Endothelial cell of umbilical vein (primary cell): Measurements from ENCODE around the gene OR2A5. TPM values are rescaled to one million over a fixed set of nuclear protein-coding genes. Genes with fewer than 3 reads are reported as not detected.

Experiments used
- BruUV-seq: library from RNA; stranded (reverse); fragments of 400-500 nt; replicated peaks from 2 replicates; lab custom pipeline; 2021; lab: Mats Ljungman, UMichigan
- CTCF ChIA-PET: fragments of 300-600, 350-600 bp; sonication (Branson Sonifier 250); formaldehyde crosslinking; loops from one replicate; lab custom pipeline; 2021; ENCODE audit warnings: antibody characterized with exemption, inconsistent platforms; lab: Charles Lee
- POLR2A ChIA-PET: fragments of 300-600, 350-600 bp; sonication (Branson Sonifier 250); formaldehyde crosslinking; loops from one replicate; lab custom pipeline; 2021; ENCODE audit warnings: antibody characterized with exemption, inconsistent platforms; lab: Charles Lee
- DNase-seq: peaks from one replicate; pipeline ENCODE4 v3.0.0-alpha.2; 2011; ENCODE audit warnings: low read depth, low spot score
- FAIRE-seq: peaks from 2 replicates; lab custom pipeline; 2011; peaks lifted over from hg19 to GRCh38; lab: Jason Lieb, UNC
- H2AFZ ChIP-seq: 2 replicates; pipeline ENCODE4 v1.6.0; 2012; ENCODE audit warnings: low read depth, low read length, control low read depth, inconsistent platforms
- H3K27ac ChIP-seq: 2 replicates; pipeline ENCODE4 v1.5.1; 2011; ENCODE audit warnings: low read depth, mild to moderate bottlenecking, control low read depth, low read length, moderate library complexity; ENCODE audit not compliant: insufficient read depth
- H3K27me3 ChIP-seq, 2 experiments: 2 replicates each; pipeline versions ENCODE4 v1.6.0 to v1.6.1; 2011; ENCODE audit warnings: low read length in 2 of 2, mixed read lengths in 1 of 2; ENCODE audit not compliant: control insufficient read depth in 2 of 2, insufficient read depth in 2 of 2
- H3K36me3 ChIP-seq, 2 experiments: 2 replicates in 1 of 2; 3 replicates in 1 of 2; pipeline ENCODE4 v1.5.1; 2011; ENCODE audit warnings: low read length in 2 of 2, mild to moderate bottlenecking in 1 of 2, moderate library complexity in 1 of 2; ENCODE audit not compliant: control insufficient read depth in 2 of 2, insufficient read depth in 2 of 2; ENCODE audit errors: extremely low read depth in 1 of 2
- H3K4me1 ChIP-seq: 3 replicates; pipeline ENCODE4 v1.5.1; 2011; ENCODE audit warnings: mild to moderate bottlenecking, low read length; ENCODE audit not compliant: control insufficient read depth, insufficient read depth; ENCODE audit errors: extremely low read depth
- H3K4me2 ChIP-seq: 2 replicates; pipeline ENCODE4 v1.6.1; 2011; ENCODE audit warnings: low read length, control low read depth, mixed read lengths; ENCODE audit not compliant: insufficient read depth
- H3K4me3 ChIP-seq, 3 experiments: fragments of 200-600 bp in 1 of 3; sonication (generic), shearing (Covaris generic) in 1 of 3; replicated peaks in 1 of 3; 2 replicates each; pipeline ENCODE4 v1.5.1; 2011 to 2016; ENCODE audit warnings: control low read depth in 3 of 3, low read length in 3 of 3, mild to moderate bottlenecking in 2 of 3, inconsistent platforms in 1 of 3, low read depth in 1 of 3, moderate library complexity in 1 of 3; ENCODE audit not compliant: insufficient read depth in 1 of 3
- H3K79me2 ChIP-seq: 2 replicates; pipeline ENCODE4 v1.6.0; 2012; ENCODE audit warnings: low read length, inconsistent platforms; ENCODE audit not compliant: control insufficient read depth, insufficient read depth
- H3K9ac ChIP-seq: replicated peaks from 2 replicates; pipeline ENCODE3; 2011; ENCODE audit warnings: low read length, control low read depth; ENCODE audit not compliant: insufficient read depth; ENCODE audit errors: extremely low read depth
- H3K9me1 ChIP-seq: replicated peaks from 3 replicates; pipeline ENCODE4 v1.6.0; 2011; ENCODE audit warnings: mild to moderate bottlenecking, low read length; ENCODE audit not compliant: control insufficient read depth, insufficient read depth; ENCODE audit errors: extremely low read depth
- H3K9me3 ChIP-seq: replicated peaks from 2 replicates; pipeline ENCODE4 v1.5.1; 2012; ENCODE audit warnings: low read length, inconsistent platforms; ENCODE audit not compliant: control insufficient read depth, insufficient read depth
- H4K20me1 ChIP-seq: replicated peaks from 2 replicates; pipeline ENCODE3; 2011; ENCODE audit warnings: mild to moderate bottlenecking, low read length; ENCODE audit not compliant: control insufficient read depth, insufficient read depth; ENCODE audit errors: extremely low read depth
- EZH2 ChIP-seq: IDR thresholded peaks from 2 replicates; pipeline ENCODE4 v1.6.1; 2012; ENCODE audit warnings: borderline replicate concordance, low read depth, mild to moderate bottlenecking, moderate library complexity, low read length, inconsistent platforms; ENCODE audit not compliant: severe bottlenecking
- FOS ChIP-seq: IDR thresholded peaks from 2 replicates; pipeline ENCODE4 v1.6.1; 2011; ENCODE audit warnings: mild to moderate bottlenecking, low read length, moderate library complexity, borderline replicate concordance; ENCODE audit not compliant: insufficient read depth
- GATA2 ChIP-seq: IDR thresholded peaks from 2 replicates; pipeline ENCODE4 v1.7.0; 2011; ENCODE audit warnings: low read depth, mild to moderate bottlenecking, moderate library complexity, mixed read lengths, low read length; ENCODE audit not compliant: insufficient read length, insufficient read depth
- JUN ChIP-seq: IDR thresholded peaks from 2 replicates; pipeline ENCODE4 v1.6.1; 2011; ENCODE audit warnings: borderline replicate concordance, low read depth; ENCODE audit not compliant: insufficient read length, insufficient read depth
- MAX ChIP-seq: IDR thresholded peaks from 2 replicates; pipeline ENCODE4 v1.6.1; 2011; ENCODE audit not compliant: insufficient read depth, insufficient read length
- MYC ChIP-seq: IDR thresholded peaks from one replicate; pipeline ENCODE4 v1.6.1; 2011; ENCODE audit warnings: mild to moderate bottlenecking, low read depth, low read length
- POLR2A ChIP-seq: IDR thresholded peaks from 2 replicates; pipeline ENCODE4 v1.6.1; 2012; ENCODE audit warnings: low read depth, mild to moderate bottlenecking, control low read depth, low read length
- POLR2AphosphoS5 ChIP-seq: IDR thresholded peaks from 2 replicates; pipeline ENCODE4 v1.6.1; 2012; ENCODE audit warnings: low read depth, mild to moderate bottlenecking, control low read depth, low read length, moderate library complexity; ENCODE audit not compliant: insufficient read depth
- dilution Hi-C: fragments of 300-500 bp; cut with MboI; formaldehyde crosslinking; loops from one replicate; pipeline ENCODE4 v1.15.0; 2019; ENCODE audit warnings: low sequenced_read_pairs; ENCODE audit not compliant: extremely low pct_ligation_motif_present
- intact Hi-C: fragments of 100-400 bp; cut with micrococcal nuclease; formaldehyde crosslinking; loops from one replicate; pipeline ENCODE4 v1.10.0; 2022
- polyA plus RNA-seq, 4 experiments: library from polyadenylated mRNA; depleted of rRNA in 3 of 4; stranded (reverse) in 3 of 4; unstranded in 1 of 4; fragments of >200 nt; gene quantifications; 2 replicates each; pipeline versions ENCODE4 v1.2.1 to v1.2.3, GENCODE V29; 2011 to 2012; ENCODE audit warnings: missing spikeins in 1 of 4
- total RNA-seq: library from RNA; stranded (reverse); gene quantifications from 2 replicates; pipeline ENCODE4 v1.2.3, GENCODE V29; 2021
- TF ChIP-seq, protein P1 (sequence below), 2 donors: IDR thresholded peaks; 1 replicate in 1 of 2; 2 replicates in 1 of 2; pipeline ENCODE4 v1.5.1; 2011; ENCODE audit warnings: low read length in 2 of 2, mild to moderate bottlenecking in 2 of 2, moderate library complexity in 2 of 2, control low read depth in 1 of 2, inconsistent platforms in 1 of 2, low read depth in 1 of 2; ENCODE audit not compliant: insufficient read depth in 1 of 2; ENCODE audit errors: extremely low read depth in 1 of 2

The OR2A5 gene
- total and polyA plus RNA-seq, 2 donors (not counting 3 experiments of a cell fraction or from before 2014, with no cell fraction given), result not detected

- DNase-seq (no peak), FAIRE-seq (no peak)
- no peaks in the 10 kb centered on the region for H4K20me1 ChIP-seq
- BruUV-seq, result no TSS peak
- CTCF ChIA-PET, result no interaction called here
- intact Hi-C loops (no loop called here), dilution Hi-C loops (no loop called here)
- no peaks in the 10 kb centered on the region for H3K36me3 ChIP-seq
- no peaks in the 10 kb centered on the region for H3K79me2 ChIP-seq
- H3K27ac ChIP-seq, result no peak within 1 kb of the TSS
- H3K9ac ChIP-seq, result no peak within 1 kb of the TSS
- H3K4me3 ChIP-seq, result no peak within 1 kb of the TSS
- POLR2A ChIA-PET, result no interaction called here
- no peak within 1 kb of the TSS for H3K4me2 ChIP-seq
- H3K4me1 ChIP-seq, result no peaks in the 10 kb centered on the region
- peaks cover 0 to 2% of the 10 kb centered on the region in 2 experiments for H3K27me3 ChIP-seq
- no peaks in the 10 kb centered on the region for H3K9me1 ChIP-seq
- H2AFZ ChIP-seq, result no peak within 1 kb of the TSS
- no peaks in the 10 kb centered on the region for H3K9me3 ChIP-seq
- TF ChIP-seq GATA2, result no peak
- TF ChIP-seq POLR2AphosphoS5, result no peak
- TF ChIP-seq, protein P1, sequence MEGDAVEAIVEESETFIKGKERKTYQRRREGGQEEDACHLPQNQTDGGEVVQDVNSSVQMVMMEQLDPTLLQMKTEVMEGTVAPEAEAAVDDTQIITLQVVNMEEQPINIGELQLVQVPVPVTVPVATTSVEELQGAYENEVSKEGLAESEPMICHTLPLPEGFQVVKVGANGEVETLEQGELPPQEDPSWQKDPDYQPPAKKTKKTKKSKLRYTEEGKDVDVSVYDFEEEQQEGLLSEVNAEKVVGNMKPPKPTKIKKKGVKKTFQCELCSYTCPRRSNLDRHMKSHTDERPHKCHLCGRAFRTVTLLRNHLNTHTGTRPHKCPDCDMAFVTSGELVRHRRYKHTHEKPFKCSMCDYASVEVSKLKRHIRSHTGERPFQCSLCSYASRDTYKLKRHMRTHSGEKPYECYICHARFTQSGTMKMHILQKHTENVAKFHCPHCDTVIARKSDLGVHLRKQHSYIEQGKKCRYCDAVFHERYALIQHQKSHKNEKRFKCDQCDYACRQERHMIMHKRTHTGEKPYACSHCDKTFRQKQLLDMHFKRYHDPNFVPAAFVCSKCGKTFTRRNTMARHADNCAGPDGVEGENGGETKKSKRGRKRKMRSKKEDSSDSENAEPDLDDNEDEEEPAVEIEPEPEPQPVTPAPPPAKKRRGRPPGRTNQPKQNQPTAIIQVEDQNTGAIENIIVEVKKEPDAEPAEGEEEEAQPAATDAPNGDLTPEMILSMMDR (IDR thresholded peaks at IDR 0.05; ENCODE audit: extremely low read depth in 1 of 2, insufficient read depth in 1 of 2, low read depth in 1 of 2, low read length in 2 of 2), result no peak
- no peak for TF ChIP-seq MAX
- no peak for TF ChIP-seq EZH2
- TF ChIP-seq FOS, result no peak
- no peak for TF ChIP-seq POLR2A
- TF ChIP-seq JUN, result no peak
- no peak for TF ChIP-seq MYC
Observed at GRCh38 chr7:144085978-144086377, 37.2 kb downstream of the OR2A5 start, which contains the start of gene OR2A12. OR2A12 (plus strand) TSS chr7:144086278; CDS start chr7:144095108, 8,830 bp downstream.
